ENCODE measurements around the gene MAN2B1.
"Not testable (repeated sequence)": the region's sequence is repeated elsewhere in the genome, so short reads cannot be mapped to it uniquely, and the experiment has no call there.

The MAN2B1 gene

DNA sequence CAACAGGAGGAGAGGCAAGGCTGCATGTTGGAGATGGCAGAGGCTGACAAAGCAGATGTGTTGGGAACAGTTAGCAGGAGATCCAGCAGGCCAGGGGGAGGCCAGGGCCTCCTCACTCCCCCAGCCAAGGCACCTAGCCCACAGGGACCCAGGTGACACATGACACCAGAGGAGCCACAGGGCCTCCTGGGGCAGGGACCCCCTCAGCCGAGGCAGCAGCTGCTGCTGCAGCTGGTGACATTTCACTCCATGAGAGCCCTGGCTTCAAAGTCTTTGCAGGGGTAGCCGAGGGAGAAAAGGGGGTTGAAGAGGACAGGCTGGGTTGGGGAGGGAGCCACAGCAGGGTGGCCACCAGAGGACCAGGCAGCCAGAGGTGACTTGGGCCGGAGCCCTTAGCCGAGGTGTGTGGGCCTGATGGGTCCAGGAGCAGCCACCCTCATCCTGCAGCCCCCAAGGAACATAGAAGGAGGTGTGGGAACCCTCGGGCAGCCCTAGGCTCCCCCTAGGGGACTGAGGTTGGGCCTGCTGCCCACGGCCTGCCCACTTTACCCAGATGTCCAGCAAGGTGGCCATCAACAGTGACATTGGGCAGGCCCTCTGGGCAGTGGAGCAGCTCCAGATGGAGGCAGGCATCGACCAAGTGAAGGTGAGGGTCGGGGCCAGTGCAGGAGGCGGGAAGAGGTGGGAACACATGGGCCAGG, 21.1 kb upstream of the MAN2B1 start, which contains the start of gene GNG14:
Gene GNG14 (plus strand): TSS at position 503 of the 701 bp plus-strand sequence. CDS start 51 bp downstream, at position 554.
- DNase-seq = no peak

DNA sequence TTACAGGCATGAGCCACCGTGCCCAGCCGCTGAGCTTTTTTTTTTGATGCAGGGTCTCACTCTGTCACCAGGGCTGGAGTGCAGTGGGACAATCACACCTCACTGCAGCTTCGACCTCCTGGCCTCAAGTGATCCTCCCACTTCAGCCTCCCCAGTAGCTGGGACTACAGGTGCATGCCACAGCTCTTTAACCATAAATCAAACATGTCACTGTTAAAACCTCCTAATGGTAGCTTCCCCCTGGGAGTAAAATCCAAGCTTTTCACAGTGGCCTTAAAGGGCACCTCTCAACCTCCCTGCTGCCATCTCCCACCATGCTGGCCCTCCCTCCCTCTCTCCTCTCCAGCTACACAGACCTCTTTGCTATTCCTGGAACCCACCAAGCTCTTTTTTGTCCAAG, 19.3 kb upstream of the MAN2B1 start:
- DNase-seq = no peak

DNA sequence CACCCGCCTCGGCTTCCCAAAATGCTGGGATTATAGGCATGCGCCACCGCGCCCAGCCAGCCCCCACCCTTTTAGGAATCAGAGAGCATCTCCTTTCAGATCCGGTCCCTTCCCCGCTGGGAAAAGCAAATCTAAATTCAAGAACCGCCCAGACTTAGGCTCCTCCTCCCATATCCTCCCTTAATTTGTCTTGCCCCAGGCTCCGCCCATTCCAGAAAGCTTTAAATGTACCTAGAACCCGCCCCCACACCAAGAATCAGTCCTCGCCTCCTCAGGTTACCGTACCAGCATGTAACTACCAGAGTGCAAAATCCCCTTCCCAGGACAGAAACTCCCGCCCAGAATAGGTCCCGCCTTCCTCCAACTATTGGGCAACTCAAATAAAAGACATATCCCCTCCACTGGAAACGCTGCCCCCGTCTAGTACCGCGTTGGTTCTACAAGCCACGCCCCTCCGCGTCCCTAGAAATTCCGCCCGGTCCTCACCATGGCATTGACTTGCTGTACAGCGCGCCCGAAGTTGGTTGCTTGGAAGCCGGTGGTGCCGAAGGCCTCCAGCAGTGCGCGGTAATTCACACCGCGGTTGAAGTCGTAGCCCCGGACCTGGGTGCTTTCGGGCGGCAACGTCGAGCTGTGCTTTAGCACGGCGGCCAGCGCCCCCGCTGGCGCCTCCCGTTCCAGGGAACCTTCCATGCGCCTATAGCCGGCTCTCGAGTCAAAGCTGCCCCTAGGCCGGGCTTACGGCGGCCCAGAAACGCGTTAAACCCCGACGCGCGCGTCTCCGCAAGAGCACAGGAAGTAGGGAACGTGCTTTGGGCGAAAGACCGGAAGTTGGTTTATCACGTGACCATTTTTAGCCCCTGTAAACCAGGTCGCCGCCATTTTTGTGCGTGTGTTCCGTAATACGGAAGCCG, 14.8 kb upstream of the MAN2B1 start, which contains the start of gene DHPS:
Gene DHPS (minus strand): TSS at position 807 of the 914 bp plus-strand sequence. CDS start 114 bp downstream, at position 693.
- peak; percentile 96 for DNase-seq

GRCh38 chr19:12680034-12680433, 13.5 kb upstream of the MAN2B1 start:
- no peak for DNase-seq

DNA sequence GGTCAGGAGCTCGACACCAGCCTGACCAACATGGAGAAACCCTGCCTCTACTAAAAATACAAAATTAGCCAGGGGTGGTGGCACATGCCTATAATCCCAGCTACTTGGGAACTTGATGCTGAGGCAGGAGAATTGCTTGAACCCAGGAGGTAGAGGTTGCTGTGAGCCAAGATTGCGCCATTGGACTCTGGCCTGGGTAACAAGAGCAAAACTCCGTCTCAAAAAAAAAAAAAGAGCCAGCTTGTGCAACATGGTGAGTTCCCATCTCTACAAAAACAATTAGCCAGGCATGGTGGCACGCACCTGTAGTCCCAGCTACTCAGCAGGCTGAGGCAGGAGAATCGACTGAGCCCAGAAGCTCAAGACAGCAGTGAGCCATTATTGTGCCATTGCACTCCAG, 11.5 kb upstream of the MAN2B1 start:
- not testable (repeated sequence) for DNase-seq

DNA sequence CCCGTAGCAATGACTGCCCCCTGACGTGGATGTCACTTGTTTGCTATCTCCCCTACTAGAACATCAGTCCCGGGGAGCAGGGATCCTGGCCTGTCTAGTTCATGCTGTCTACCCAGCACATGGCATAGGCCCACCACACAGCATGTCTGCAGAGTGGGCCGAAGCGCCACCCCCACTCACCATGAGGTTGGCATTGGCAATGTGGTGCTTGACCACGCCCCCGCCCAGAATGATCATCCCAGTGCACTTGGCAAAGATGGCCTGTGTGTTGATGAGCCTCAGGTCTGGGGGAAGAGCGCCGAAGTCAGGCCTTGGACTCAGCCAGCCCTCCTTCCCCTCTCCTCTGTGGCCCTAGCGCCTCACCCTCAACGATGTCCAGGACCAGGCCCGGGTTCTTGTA, 10.4 kb upstream of the MAN2B1 start:
- DNase-seq = no peak

GRCh38 chr19:12676384-12676792, 9.8 kb upstream of the MAN2B1 start:
- peak; percentile 68 for DNase-seq

- DNase-seq = no peak
Observed at GRCh38 chr19:12675940-12676339, 9.4 kb upstream of the MAN2B1 start.

GRCh38 chr19:12675399-12675798, 8.9 kb upstream of the MAN2B1 start:
- no peak for DNase-seq

- no peak for DNase-seq
Observed at GRCh38 chr19:12672744-12673143, 6.2 kb upstream of the MAN2B1 start.

- no peak for DNase-seq
Observed at GRCh38 chr19:12670159-12670928, 3.8 kb upstream of the MAN2B1 start.

- DNase-seq = peak; percentile 86
Observed at GRCh38 chr19:12669270-12670158, 3.0 kb upstream of the MAN2B1 start.

DNA sequence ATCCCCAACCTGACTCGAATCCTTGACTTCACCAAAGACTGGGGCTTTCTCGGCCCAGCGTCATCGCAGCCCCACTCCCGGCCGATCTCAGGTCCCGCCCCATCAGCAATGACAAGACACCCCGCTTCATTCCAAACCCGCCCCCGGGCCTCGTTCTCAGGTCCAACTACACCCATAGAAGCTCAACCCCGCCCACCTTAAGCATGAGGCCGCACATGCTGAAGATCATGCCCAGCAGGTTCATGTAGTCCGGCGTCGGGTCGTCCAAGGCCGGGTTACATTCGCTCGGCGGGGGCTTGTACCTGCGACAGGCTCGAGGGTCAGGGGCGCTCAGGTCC, 2.4 kb upstream of the MAN2B1 start:
- DNase-seq = no peak

- no peak for DNase-seq
Observed at GRCh38 chr19:12668346-12668745, 1.8 kb upstream of the MAN2B1 start.

- no peak for DNase-seq
Observed at GRCh38 chr19:12667731-12668302, 1.3 kb upstream of the MAN2B1 start.

GRCh38 chr19:12665671-12666264, 774 bp downstream of the MAN2B1 start:
- no peak for DNase-seq

DNA sequence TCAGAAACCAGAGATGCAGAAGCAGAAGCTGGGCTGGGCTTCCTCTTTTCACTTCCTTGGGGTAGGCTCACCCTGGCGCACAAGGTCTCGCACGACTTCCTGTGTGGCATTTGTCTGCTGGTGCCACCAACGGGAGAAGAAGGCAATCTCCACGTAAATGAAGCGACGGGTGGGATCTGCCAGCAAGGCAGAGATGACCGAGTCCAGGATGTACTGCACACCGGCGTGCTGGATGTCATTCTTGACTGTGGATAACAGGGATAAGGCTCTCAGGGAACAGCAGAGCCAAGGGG, 1.3 kb downstream of the MAN2B1 start:
- DNase-seq = no peak

- no peak for DNase-seq
Observed at GRCh38 chr19:12664406-12665280, 1.9 kb downstream of the MAN2B1 start.

GRCh38 chr19:12660980-12661379, 5.6 kb downstream of the MAN2B1 start:
- no peak for DNase-seq

- DNase-seq = no peak
Observed at GRCh38 chr19:12657966-12658365, 8.6 kb downstream of the MAN2B1 start.
